Endometrial microvascular endothelial cells (primary cell): ENCODE data around the gene PDE4A. TPM values are rescaled to one million over a fixed set of nuclear protein-coding genes. Genes with fewer than 3 reads are reported as not detected.

ENCODE experiments used
- in situ Hi-C: cut with HindIII; loops from 2 replicates; pipeline ENCODE4 v1.10.0; 2017; ENCODE audit warnings: low sequenced_read_pairs, low pct_unique_long_range_greater_than_20kb; ENCODE audit errors: inconsistent ontology term
- total RNA-seq: library from RNA; depleted of rRNA; stranded (reverse); fragments of >200 nt; gene quantifications from one replicate; pipeline ENCODE4 v1.2.3, GENCODE V29; 2015; ENCODE audit errors: inconsistent ontology term

The PDE4A gene
- total RNA-seq, 1 donor from 2014 or later: 6.6 TPM

GRCh38 chr19:10421240-10422045, 1.1 kb downstream of the PDE4A start:
- in situ Hi-C loops: no loop called here

GRCh38 chr19:10422046-10422461, 1.7 kb downstream of the PDE4A start:
- in situ Hi-C loops: no loop called here

- in situ Hi-C loops: no loop called here
Measured at GRCh38 chr19:10422846-10423245, 2.5 kb downstream of the PDE4A start.

- in situ Hi-C loops: no loop called here
Measured at GRCh38 chr19:10424011-10424637, 3.8 kb downstream of the PDE4A start.

- in situ Hi-C loops: no loop called here
Measured at GRCh38 chr19:10427169-10427568, 6.8 kb downstream of the PDE4A start.

- in situ Hi-C loops: no loop called here
Measured at GRCh38 chr19:10428996-10429381, 8.7 kb downstream of the PDE4A start.

GRCh38 chr19:10430505-10431253, 10.3 kb downstream of the PDE4A start:
- in situ Hi-C loops: no loop called here

- in situ Hi-C loops: no loop called here
Measured at GRCh38 chr19:10431254-10431942, 11.1 kb downstream of the PDE4A start.

GRCh38 chr19:10431943-10432735, 11.8 kb downstream of the PDE4A start:
- in situ Hi-C loops: no loop called here

- in situ Hi-C loops: no loop called here
Measured at GRCh38 chr19:10432736-10433130, 12.4 kb downstream of the PDE4A start.

GRCh38 chr19:10433131-10433536, 12.8 kb downstream of the PDE4A start:
- in situ Hi-C loops: no loop called here

- in situ Hi-C loops: no loop called here
Measured at GRCh38 chr19:10439588-10439987, 19.2 kb downstream of the PDE4A start.

GRCh38 chr19:10442698-10443097, 22.4 kb downstream of the PDE4A start:
- in situ Hi-C loops: no loop called here

- in situ Hi-C loops: no loop called here
Measured at GRCh38 chr19:10449037-10449436, 28.7 kb downstream of the PDE4A start.

GRCh38 chr19:10450191-10450852, 30.0 kb downstream of the PDE4A start:
- in situ Hi-C loops: no loop called here

- in situ Hi-C loops: no loop called here
Measured at GRCh38 chr19:10450853-10451609, 30.7 kb downstream of the PDE4A start.
